OCI-LY3 (cell line): ENCODE measurements around the gene TTYH3.

Experiments
- H2AFZ ChIP-seq: fragments of 200-600, 300-600 bp; shearing (Covaris generic); 2 replicates; pipeline ENCODE4 v1.6.0; 2014; ENCODE audit warnings: antibody characterized with exemption, low read depth, low read length
- H3K27ac ChIP-seq: fragments of 200-600, 300-600 bp; sonication (generic); 2 replicates; pipeline ENCODE4 v1.5.1; 2014; ENCODE audit warnings: mild to moderate bottlenecking, low read length, moderate library complexity, mixed read lengths
- H3K27me3 ChIP-seq: fragments of 200-600, 300-600 bp; sonication (generic); 2 replicates; pipeline ENCODE4 v1.6.1; 2014; ENCODE audit warnings: low read depth, low read length, mixed read lengths
- H3K36me3 ChIP-seq: fragments of 200-600, 300-600 bp; sonication (generic); replicated peaks from 2 replicates; pipeline ENCODE3; 2014; ENCODE audit warnings: low read depth, low read length, mixed read lengths
- H3K4me1 ChIP-seq: fragments of 300-600, 200-600 bp; sonication (generic); 2 replicates; pipeline ENCODE4 v1.6.1; 2014; ENCODE audit warnings: low read length, mixed read lengths
- H3K4me2 ChIP-seq: fragments of 200-600, 300-600 bp; sonication (generic); 2 replicates; pipeline ENCODE4 v1.6.1; 2014; ENCODE audit warnings: low read length, mixed read lengths
- H3K4me3 ChIP-seq: fragments of 300-600, 200-600 bp; sonication (generic); 2 replicates; pipeline ENCODE4 v1.5.1; 2014; ENCODE audit warnings: antibody characterized with exemption, mild to moderate bottlenecking, low read length, moderate library complexity
- H3K79me2 ChIP-seq: fragments of 300-600, 200-600 bp; shearing (Covaris generic); 2 replicates; pipeline ENCODE4 v1.6.1; 2014; ENCODE audit warnings: mild to moderate bottlenecking, low read length, mixed read lengths
- H3K9ac ChIP-seq: fragments of 300-600, 200-600 bp; shearing (Covaris generic); 2 replicates; pipeline ENCODE4 v1.6.0; 2014; ENCODE audit warnings: mild to moderate bottlenecking, low read length, moderate library complexity
- H3K9me3 ChIP-seq: fragments of 200-600, 300-600 bp; shearing (Covaris generic); 2 replicates; pipeline ENCODE4 v1.6.1; 2014; ENCODE audit warnings: low read length, mixed read lengths; ENCODE audit not compliant: insufficient read depth
- H4K20me1 ChIP-seq: fragments of 200-600, 300-600 bp; sonication (generic); 2 replicates; pipeline ENCODE4 v1.6.1; 2016; ENCODE audit warnings: low read length, mixed read lengths; ENCODE audit not compliant: insufficient read depth
- EZH2phosphoT487 ChIP-seq: fragments of 200-600 bp; shearing (Covaris generic); IDR thresholded peaks from 2 replicates; pipeline ENCODE4 v1.6.1; 2018; ENCODE audit warnings: antibody characterized with exemption, mixed run types, low read depth
- TF ChIP-seq, protein P1 (sequence below): fragments of 200-600, 300-600 bp; sonication (generic); IDR thresholded peaks from 2 replicates; pipeline ENCODE4 v1.5.1; 2014; ENCODE audit warnings: antibody characterized with exemption, low read length, low read depth

Gene TTYH3

DNA sequence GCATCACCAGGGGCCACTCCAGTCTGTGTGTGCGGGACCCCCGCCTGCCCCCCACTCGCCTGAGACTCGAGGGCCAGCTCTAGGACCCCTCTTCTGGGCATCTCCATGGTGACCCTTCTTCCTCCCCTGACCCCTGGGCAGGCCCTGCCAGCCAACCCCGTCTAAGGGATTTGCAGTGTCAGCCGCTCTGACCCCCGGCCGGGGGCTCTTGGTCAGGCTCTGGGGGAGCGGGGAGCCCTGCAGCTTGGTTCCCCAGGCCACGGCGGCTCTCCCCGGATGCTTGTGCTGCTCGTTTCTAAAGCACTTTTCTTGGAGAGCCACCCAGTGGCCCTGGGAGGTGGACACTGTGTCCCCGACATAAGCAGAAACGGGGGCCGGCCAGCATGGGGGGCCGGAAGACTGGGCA is 5.3 kb downstream of the TTYH3 start:
- Histone ChIP-seq H3K9ac (no peak overlapping the region), H4K20me1 (peaks cover 12% of the 10 kb centered on the region; the same call in 1 of the 2 replicates), H3K27me3 (no peaks in the 10 kb centered on the region), H3K4me3 (peak overlapping the region; percentile 32; the same call in 1 of the 2 replicates), H3K4me1 (peaks cover 37% of the 10 kb centered on the region), H3K27ac (no peak overlapping the region), H3K9me3 (no peaks in the 10 kb centered on the region), H2AFZ (no peak overlapping the region), H3K79me2 (no peaks in the 10 kb centered on the region; the same call in 1 of the 2 replicates), H3K4me2 (peak overlapping the region; percentile 52), H3K36me3 (no peaks in the 10 kb centered on the region)
- TF ChIP-seq, protein P1, sequence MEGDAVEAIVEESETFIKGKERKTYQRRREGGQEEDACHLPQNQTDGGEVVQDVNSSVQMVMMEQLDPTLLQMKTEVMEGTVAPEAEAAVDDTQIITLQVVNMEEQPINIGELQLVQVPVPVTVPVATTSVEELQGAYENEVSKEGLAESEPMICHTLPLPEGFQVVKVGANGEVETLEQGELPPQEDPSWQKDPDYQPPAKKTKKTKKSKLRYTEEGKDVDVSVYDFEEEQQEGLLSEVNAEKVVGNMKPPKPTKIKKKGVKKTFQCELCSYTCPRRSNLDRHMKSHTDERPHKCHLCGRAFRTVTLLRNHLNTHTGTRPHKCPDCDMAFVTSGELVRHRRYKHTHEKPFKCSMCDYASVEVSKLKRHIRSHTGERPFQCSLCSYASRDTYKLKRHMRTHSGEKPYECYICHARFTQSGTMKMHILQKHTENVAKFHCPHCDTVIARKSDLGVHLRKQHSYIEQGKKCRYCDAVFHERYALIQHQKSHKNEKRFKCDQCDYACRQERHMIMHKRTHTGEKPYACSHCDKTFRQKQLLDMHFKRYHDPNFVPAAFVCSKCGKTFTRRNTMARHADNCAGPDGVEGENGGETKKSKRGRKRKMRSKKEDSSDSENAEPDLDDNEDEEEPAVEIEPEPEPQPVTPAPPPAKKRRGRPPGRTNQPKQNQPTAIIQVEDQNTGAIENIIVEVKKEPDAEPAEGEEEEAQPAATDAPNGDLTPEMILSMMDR = no peak
- TF ChIP-seq EZH2phosphoT487 = no peak

DNA sequence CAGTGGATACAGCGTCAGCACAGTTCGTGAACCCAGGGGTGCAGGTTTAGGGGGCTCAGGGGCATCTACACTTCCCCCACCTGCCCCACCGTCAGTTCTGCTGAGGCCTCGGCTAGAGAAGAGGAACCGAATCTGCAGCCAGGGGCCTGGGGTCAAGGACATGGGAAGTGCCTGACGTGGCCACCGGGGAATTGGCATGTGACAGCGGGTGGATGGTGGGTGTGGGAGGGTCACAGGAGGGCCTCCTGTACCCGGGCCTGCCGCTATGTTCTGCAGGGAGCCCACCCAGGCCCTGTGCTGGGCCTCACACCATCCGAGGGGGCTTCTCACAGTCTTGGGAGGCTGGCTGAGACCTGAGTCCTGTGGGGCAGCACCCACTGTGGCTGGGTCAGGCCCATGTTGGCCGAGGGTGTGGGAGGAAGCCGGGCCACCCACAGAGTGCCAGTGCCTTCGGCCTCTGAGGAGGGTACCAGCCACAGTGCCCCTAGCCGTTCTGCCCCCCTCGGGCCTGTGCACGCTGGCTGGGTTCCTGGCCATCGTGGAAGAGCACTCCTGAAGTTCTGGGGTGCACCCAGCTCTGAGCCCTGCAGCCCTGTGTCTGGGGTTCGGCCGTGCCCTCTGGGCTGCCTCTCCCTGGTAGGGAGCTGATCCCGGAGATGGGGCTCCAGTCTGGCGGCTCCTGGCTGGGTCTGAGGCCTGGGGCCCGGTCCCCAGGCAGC is 5.9 kb downstream of the TTYH3 start:
- Histone ChIP-seq H4K20me1 (peaks cover 12% of the 10 kb centered on the region; the same call in 1 of the 2 replicates), H3K9ac (no peak overlapping the region), H3K79me2 (no peaks in the 10 kb centered on the region; the same call in 1 of the 2 replicates), H3K4me2 (peak overlapping the region; percentile 52), H3K36me3 (no peaks in the 10 kb centered on the region), H3K27me3 (no peaks in the 10 kb centered on the region), H2AFZ (no peak overlapping the region), H3K9me3 (no peaks in the 10 kb centered on the region), H3K4me3 (peak overlapping the region; percentile 32; the same call in 1 of the 2 replicates), H3K27ac (no peak overlapping the region), H3K4me1 (peaks cover 37% of the 10 kb centered on the region)
- TF ChIP-seq, protein P1 = no peak
- no peak for TF ChIP-seq EZH2phosphoT487

DNA sequence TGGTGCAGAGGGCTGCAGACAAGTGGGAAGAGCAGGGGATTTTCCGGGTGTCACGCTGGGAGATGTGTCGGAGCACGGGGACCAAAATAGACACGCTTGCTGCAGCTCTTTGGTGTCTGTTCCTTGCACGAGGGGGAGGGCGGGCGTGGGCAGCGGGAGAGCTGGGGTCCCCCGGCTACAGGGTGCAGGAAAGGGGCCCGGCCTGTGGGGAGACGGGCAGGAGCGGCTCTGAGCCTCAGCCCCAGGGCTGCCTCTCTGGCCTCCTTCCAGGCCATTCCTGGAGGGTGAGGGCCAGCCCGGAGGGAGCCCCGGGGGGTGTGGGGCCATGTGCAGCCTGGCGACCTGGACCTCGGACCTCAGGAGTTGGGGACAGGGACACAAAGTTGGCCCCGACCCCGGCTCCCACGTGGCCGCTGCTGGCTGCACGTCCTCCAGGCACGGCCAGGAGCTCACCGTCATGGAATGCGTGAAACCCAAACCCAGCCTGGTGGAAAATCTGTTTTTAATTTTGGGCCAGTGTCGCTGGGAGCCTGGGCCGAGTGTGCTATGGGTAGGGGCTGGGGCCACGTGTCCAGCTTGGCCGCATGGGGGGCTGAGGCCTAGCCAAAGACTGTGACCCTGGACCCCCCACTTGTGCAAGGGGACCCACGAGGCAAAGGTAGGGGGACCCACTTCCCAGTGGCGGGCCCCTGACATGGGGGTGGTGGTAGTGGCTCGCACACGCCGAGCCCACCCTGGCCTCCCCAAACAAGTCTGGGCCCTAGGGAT is 6.6 kb downstream of the TTYH3 start:
- peaks cover 12% of the 10 kb centered on the region; the same call in 1 of the 2 replicates for H4K20me1 ChIP-seq
- H3K79me2 ChIP-seq = no peaks in the 10 kb centered on the region
- H3K27me3 ChIP-seq = no peaks in the 10 kb centered on the region
- no peaks in the 10 kb centered on the region for H3K9me3 ChIP-seq
- H3K36me3 ChIP-seq = no peaks in the 10 kb centered on the region
- H3K4me1 ChIP-seq = peaks cover 35% of the 10 kb centered on the region
- H3K4me3 ChIP-seq = no peak overlapping the region
- TF ChIP-seq, protein P1 = no peak
- no peak for TF ChIP-seq EZH2phosphoT487
- H2AFZ ChIP-seq = no peak overlapping the region
- H3K27ac ChIP-seq = no peak overlapping the region
- H3K4me2 ChIP-seq = peak overlapping the region; percentile 52
- H3K9ac ChIP-seq = no peak overlapping the region

DNA sequence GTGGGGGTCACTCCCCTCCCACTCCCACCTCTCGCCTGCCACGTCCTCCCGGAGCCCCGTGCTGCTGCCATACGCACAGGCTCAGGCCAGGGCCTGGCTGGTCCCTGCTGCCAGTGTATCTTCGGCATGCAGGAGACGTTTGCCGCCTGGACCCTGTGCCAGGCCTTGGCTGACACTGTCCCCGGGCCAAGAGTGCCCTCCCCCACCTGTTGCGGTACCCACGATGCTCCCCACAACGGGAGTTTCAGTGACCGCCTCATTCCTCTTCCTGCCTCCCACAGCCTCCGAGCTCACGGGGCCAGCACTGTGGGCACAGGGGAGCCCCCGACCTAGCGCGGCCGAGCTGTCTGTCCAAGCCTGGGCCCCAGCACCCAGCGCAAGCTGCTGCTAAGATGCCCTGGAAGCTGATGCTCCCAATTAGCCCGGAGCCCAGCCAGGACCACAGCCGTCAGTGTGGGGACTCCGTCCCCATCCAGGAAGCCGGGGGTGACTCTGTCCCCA is 7.4 kb downstream of the TTYH3 start:
- no peak overlapping the region for H3K9ac ChIP-seq
- peaks cover 12% of the 10 kb centered on the region; the same call in 1 of the 2 replicates for H4K20me1 ChIP-seq
- H3K27me3 ChIP-seq = no peaks in the 10 kb centered on the region
- no peaks in the 10 kb centered on the region for H3K36me3 ChIP-seq
- H2AFZ ChIP-seq = no peak overlapping the region
- peaks cover 29% of the 10 kb centered on the region for H3K4me1 ChIP-seq
- TF ChIP-seq, protein P1 = no peak
- no peak for TF ChIP-seq EZH2phosphoT487
- no peak overlapping the region for H3K27ac ChIP-seq
- no peak overlapping the region for H3K4me3 ChIP-seq
- H3K4me2 ChIP-seq = no peak overlapping the region
- no peaks in the 10 kb centered on the region for H3K79me2 ChIP-seq
- no peaks in the 10 kb centered on the region for H3K9me3 ChIP-seq
